Ascending aorta (tissue), 2 donors: ENCODE results near the gene KIAA1549. TPM values are rescaled to one million over a fixed set of nuclear protein-coding genes. Genes with fewer than 3 reads are reported as not detected.

ENCODE experiments used
- DNase-seq, 2 donors: peaks; one replicate each; pipeline ENCODE4 v3.0.0-alpha.2; 2019; ENCODE audit warnings: low spot score in 2 of 2
- H3K27ac ChIP-seq, 2 donors: fragments of 200-600 bp; sonication (generic); one replicate each; pipeline ENCODE4 v1.5.1; 2016 to 2017; ENCODE audit warnings: mild to moderate bottlenecking in 1 of 2
- H3K27me3 ChIP-seq: fragments of 200-600 bp; sonication (generic); one replicate; pipeline ENCODE4 v1.5.1; 2017
- H3K36me3 ChIP-seq, 2 donors: fragments of 200-600 bp; sonication (generic); one replicate each; pipeline ENCODE4 v1.5.1; 2016
- H3K4me1 ChIP-seq, 2 donors: fragments of 200-600 bp; sonication (generic); one replicate each; pipeline ENCODE4 v1.5.1; 2016 to 2017; ENCODE audit warnings: mild to moderate bottlenecking in 1 of 2
- H3K4me3 ChIP-seq, 2 donors: fragments of 200-600 bp; sonication (generic); one replicate each; pipeline ENCODE4 v1.5.1; 2016 to 2017; ENCODE audit warnings: mild to moderate bottlenecking in 1 of 2
- H3K9me3 ChIP-seq, 2 donors: fragments of 200-600 bp; sonication (generic); one replicate each; pipeline ENCODE4 v1.5.1; 2016
- intact Hi-C: fragments of 100-400 bp; cut with DNase I; formaldehyde crosslinking; loops from one replicate; pipeline ENCODE4 v1.15.1; 2023
- total RNA-seq: library from RNA; depleted of rRNA; stranded (reverse); fragments of >200 nt; gene quantifications from one replicate; pipeline ENCODE4 v1.1.0, GENCODE V29; 2016
- TF ChIP-seq, protein P1 (sequence below), 3 experiments: fragments of 200-600 bp in 2 of 3; fragments of 450-650 bp in 1 of 3; sonication (generic) in 2 of 3; IDR thresholded peaks; one replicate each; pipeline ENCODE4 v1.5.1; 2016 to 2019; ENCODE audit warnings: antibody characterized with exemption in 3 of 3, mild to moderate bottlenecking in 1 of 3, moderate library complexity in 1 of 3

Gene KIAA1549
- total RNA-seq, 1 donor from 2014 or later = 0.11 TPM

DNA sequence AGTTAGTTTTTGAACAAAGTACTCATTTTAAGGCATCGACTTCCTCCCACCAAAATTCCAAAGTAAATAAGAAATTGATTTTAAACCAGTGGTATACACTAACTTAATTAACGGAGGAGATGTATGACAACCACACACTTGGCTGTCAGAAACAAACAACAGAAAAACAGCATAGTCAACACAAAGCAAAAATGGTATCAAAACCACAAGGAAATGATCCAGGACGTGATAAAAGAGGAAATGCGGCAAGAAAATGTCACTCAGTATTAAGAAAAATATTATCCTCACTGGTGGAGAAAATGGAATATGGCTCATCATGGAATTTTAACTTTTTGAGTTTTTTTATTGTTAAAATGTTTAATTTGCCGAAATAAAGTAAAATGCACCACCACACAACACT lies 17.5 kb downstream of the KIAA1549 start:
- Histone ChIP-seq H3K36me3 (no peaks in the 10 kb centered on the region), H3K4me3 (no peak overlapping the region), H3K27me3 (no peaks in the 10 kb centered on the region), H3K27ac (no peak overlapping the region), H3K9me3 (no peaks in the 10 kb centered on the region), H3K4me1 (no peaks in the 10 kb centered on the region)
- intact Hi-C loops = no loop called here
- no peak for DNase-seq
- TF ChIP-seq, protein P1, sequence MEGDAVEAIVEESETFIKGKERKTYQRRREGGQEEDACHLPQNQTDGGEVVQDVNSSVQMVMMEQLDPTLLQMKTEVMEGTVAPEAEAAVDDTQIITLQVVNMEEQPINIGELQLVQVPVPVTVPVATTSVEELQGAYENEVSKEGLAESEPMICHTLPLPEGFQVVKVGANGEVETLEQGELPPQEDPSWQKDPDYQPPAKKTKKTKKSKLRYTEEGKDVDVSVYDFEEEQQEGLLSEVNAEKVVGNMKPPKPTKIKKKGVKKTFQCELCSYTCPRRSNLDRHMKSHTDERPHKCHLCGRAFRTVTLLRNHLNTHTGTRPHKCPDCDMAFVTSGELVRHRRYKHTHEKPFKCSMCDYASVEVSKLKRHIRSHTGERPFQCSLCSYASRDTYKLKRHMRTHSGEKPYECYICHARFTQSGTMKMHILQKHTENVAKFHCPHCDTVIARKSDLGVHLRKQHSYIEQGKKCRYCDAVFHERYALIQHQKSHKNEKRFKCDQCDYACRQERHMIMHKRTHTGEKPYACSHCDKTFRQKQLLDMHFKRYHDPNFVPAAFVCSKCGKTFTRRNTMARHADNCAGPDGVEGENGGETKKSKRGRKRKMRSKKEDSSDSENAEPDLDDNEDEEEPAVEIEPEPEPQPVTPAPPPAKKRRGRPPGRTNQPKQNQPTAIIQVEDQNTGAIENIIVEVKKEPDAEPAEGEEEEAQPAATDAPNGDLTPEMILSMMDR (IDR thresholded peaks at IDR 0.05) = no peak

DNA sequence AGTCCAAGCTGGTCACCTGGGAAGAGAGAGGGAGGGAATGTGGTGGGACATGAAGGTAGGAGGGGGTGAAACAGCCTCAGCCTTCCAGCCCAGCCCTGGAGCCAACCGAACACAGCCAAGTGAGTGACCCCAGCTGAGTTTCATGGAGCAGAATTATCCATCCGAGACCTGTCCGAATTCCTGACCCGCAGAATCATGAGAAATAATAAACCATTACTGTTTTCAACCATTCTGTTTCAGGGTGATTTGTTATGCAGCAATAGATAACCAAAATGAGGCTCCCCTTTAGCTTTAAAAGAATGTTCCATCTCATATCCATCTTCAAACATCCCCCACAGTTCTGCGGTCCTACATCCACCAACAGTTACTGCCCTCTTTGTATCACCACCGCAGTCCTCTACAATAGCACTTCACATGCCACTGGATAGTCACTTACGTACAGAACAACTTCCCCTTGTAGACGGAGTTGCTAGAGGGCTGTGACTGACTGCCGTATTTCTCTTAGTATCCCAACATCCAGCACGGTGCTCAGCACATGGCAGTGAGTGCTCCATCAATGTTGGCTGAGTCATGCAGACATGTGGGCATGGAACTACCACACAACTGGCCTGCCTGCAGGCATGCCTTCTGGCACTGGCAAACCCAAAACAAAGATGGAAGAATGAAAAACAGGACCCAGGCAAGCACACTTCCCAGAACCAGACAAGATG lies 18.5 kb downstream of the KIAA1549 start:
- Histone ChIP-seq H3K4me1 (no peaks in the 10 kb centered on the region), H3K9me3 (no peaks in the 10 kb centered on the region), H3K4me3 (no peak overlapping the region), H3K36me3 (no peaks in the 10 kb centered on the region), H3K27me3 (no peaks in the 10 kb centered on the region), H3K27ac (no peak overlapping the region)
- intact Hi-C loops = no loop called here
- TF ChIP-seq, protein P1 (IDR thresholded peaks at IDR 0.05) = no peak
- no peak for DNase-seq

DNA sequence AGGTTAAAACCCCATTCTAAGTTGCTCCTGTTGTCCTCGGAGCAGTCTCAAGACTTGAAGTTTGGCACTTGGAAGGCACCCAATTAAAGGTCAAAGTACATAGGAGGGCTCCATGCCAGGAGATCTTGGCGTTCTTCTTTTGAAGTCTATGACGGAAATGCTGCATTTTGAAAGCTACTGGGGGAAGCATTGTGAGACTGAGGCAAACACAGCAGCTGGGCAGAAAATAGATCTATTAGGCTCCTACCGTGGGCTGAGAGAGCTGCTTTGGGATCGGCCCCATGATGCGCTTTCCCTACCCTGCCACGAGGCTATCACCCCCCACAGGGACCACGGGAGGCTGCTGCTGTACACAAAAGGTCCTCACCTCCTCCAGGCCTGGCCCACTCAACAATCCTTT lies 20.0 kb downstream of the KIAA1549 start:
- no peak overlapping the region for H3K27ac ChIP-seq
- intact Hi-C loops = no loop called here

DNA sequence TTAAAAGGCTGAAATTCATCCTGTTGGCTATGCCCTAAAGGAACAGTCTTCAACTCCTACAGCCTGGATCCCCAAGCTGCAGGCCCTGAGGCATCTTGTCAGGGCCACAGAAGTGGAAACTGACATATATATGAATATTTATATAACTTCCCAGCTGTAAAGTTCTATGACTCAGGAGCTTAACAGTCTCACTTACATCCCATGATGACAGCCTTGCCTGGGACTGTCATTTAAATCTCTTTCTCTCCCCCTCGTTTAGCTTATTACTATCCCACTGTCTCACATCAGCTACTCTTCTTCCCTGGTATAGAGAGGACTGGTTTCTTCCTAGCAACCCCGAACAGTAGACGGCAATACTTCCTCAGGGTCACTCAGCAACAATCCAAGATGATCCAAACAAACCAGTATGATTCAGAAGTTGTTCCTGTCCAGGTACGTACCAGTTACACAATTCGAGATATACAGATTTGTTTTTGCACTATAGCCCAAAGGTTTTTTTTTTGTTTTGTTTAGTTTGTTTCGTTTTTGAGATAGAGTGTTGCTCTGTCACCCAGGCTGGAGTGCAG lies 22.7 kb downstream of the KIAA1549 start:
- Histone ChIP-seq H3K9me3 (no peaks in the 10 kb centered on the region), H3K4me3 (no peak overlapping the region), H3K36me3 (no peaks in the 10 kb centered on the region), H3K4me1 (no peaks in the 10 kb centered on the region), H3K27me3 (no peaks in the 10 kb centered on the region), H3K27ac (no peak overlapping the region)
- DNase-seq = no peak
- intact Hi-C loops = no loop called here
- TF ChIP-seq, protein P1 (IDR thresholded peaks at IDR 0.05) = no peak

More for the DNA sequence above, 20.0 kb downstream of the KIAA1549 start:
- H3K9me3 ChIP-seq = no peaks in the 10 kb centered on the region
- no peaks in the 10 kb centered on the region for H3K36me3 ChIP-seq
- H3K4me3 ChIP-seq = no peak overlapping the region
- no peaks in the 10 kb centered on the region for H3K27me3 ChIP-seq
- no peak for DNase-seq
- TF ChIP-seq, protein P1 (IDR thresholded peaks at IDR 0.05) = no peak
- H3K4me1 ChIP-seq = no peaks in the 10 kb centered on the region

DNA sequence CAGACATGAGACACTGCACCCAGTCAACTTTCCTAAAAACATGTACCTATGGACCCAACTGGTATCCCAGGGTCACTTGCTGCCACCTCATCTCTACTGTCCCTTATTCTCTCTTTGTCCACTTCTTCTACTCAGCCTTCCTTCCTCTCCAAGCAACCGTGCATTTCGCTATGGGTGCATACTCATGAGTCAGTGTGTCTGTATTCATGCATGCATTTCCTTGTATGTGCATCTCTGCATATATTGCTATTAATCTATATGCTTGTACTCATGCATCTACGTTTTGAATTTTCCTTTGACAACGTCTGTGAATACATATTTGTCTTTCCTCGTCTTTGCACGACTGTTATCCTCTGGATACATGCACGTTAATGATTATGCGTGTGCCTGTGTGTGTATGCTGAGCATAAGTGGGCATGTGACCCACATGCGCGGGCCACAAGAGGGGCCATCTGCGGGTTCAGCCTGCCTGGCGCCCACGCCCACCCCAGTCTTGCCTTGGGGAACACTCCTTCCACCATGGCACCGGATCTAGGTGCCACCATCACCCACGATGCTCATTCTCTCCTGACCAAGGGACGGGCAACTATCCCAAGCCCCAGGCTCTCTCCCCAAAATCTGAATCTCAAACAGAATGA lies 23.3 kb downstream of the KIAA1549 start:
- TF ChIP-seq, protein P1 (IDR thresholded peaks at IDR 0.05) = no peak
- DNase-seq = no peak
- intact Hi-C loops = no loop called here
- H3K27me3 ChIP-seq = no peaks in the 10 kb centered on the region
- no peaks in the 10 kb centered on the region for H3K36me3 ChIP-seq
- H3K4me1 ChIP-seq = no peaks in the 10 kb centered on the region
- H3K9me3 ChIP-seq = no peaks in the 10 kb centered on the region
- no peak overlapping the region for H3K4me3 ChIP-seq
- no peak overlapping the region for H3K27ac ChIP-seq
